ENCODE results near the gene COL13A1. TPM values are rescaled to one million over a fixed set of nuclear protein-coding genes. Genes with fewer than 3 reads are reported as not detected.

COL13A1 gene
- total RNA-seq, 1 donor from 2014 or later, result 0.43 TPM

DNA sequence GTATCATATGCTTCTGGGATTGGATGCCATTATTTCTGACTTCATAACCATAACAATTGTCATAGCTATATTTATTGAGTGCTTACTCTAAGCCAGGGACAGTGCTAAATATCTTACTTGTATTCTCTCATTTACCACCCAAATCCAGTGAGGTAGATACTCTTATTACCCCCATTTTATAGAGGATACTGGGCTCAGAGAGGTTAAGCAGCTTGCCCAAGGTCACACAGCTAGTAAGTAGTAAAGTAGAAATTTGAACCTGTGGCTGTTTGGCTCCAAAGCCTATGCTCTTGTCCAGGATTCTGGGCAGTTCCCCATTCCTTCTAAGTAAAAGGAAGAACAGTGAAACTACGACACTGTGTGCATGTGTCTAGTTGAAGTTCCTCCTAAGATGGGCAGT lies 56.5 kb downstream of the COL13A1 start:
- Mint-ChIP-seq H3K9me3 (ENCODE audit: low read depth) (no peaks in the 10 kb centered on the region), H3K4me1 (ENCODE audit: low read depth) (peaks cover 8% of the 10 kb centered on the region), H3K36me3 (ENCODE audit: insufficient read depth) (no peaks in the 10 kb centered on the region), H3K27me3 (peaks cover 19% of the 10 kb centered on the region), H3K4me3 (ENCODE audit: low read depth) (no peak overlapping the region), H3K27ac (no peak overlapping the region)
- TF ChIP-seq, protein P1, sequence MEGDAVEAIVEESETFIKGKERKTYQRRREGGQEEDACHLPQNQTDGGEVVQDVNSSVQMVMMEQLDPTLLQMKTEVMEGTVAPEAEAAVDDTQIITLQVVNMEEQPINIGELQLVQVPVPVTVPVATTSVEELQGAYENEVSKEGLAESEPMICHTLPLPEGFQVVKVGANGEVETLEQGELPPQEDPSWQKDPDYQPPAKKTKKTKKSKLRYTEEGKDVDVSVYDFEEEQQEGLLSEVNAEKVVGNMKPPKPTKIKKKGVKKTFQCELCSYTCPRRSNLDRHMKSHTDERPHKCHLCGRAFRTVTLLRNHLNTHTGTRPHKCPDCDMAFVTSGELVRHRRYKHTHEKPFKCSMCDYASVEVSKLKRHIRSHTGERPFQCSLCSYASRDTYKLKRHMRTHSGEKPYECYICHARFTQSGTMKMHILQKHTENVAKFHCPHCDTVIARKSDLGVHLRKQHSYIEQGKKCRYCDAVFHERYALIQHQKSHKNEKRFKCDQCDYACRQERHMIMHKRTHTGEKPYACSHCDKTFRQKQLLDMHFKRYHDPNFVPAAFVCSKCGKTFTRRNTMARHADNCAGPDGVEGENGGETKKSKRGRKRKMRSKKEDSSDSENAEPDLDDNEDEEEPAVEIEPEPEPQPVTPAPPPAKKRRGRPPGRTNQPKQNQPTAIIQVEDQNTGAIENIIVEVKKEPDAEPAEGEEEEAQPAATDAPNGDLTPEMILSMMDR (IDR thresholded peaks at IDR 0.05; ENCODE audit: unreplicated experiment), result no peak
- no peak for DNase-seq (ENCODE audit: low spot score, unreplicated experiment)

DNA sequence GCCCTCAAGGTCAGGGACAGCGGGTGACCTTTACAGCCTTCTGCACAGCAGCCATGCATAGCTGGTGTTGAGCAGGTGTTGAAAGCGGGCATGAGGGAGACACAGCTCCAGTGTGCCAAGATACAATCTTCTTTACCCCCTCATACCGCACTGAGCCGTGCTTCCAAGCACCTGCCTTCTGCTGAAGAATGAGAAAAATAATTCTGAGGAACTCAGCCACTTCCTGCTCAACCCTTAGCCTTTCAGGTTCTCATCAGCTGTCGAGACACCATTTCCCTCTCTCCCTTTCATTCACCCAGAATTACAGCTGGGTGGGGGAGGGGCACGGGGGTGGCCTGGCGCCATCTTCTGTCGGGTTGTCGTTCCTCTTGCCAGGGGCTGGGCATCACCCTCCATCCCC lies 58.6 kb downstream of the COL13A1 start:
- Mint-ChIP-seq H3K27ac (no peak overlapping the region), H3K4me1 (ENCODE audit: low read depth) (peaks cover 8% of the 10 kb centered on the region), H3K27me3 (peaks cover 19% of the 10 kb centered on the region), H3K36me3 (ENCODE audit: insufficient read depth) (no peaks in the 10 kb centered on the region), H3K9me3 (ENCODE audit: low read depth) (no peaks in the 10 kb centered on the region), H3K4me3 (ENCODE audit: low read depth) (no peak overlapping the region)
- no peak for DNase-seq (ENCODE audit: low spot score, unreplicated experiment)
- TF ChIP-seq, protein P1 (IDR thresholded peaks at IDR 0.05; ENCODE audit: unreplicated experiment), result no peak

DNA sequence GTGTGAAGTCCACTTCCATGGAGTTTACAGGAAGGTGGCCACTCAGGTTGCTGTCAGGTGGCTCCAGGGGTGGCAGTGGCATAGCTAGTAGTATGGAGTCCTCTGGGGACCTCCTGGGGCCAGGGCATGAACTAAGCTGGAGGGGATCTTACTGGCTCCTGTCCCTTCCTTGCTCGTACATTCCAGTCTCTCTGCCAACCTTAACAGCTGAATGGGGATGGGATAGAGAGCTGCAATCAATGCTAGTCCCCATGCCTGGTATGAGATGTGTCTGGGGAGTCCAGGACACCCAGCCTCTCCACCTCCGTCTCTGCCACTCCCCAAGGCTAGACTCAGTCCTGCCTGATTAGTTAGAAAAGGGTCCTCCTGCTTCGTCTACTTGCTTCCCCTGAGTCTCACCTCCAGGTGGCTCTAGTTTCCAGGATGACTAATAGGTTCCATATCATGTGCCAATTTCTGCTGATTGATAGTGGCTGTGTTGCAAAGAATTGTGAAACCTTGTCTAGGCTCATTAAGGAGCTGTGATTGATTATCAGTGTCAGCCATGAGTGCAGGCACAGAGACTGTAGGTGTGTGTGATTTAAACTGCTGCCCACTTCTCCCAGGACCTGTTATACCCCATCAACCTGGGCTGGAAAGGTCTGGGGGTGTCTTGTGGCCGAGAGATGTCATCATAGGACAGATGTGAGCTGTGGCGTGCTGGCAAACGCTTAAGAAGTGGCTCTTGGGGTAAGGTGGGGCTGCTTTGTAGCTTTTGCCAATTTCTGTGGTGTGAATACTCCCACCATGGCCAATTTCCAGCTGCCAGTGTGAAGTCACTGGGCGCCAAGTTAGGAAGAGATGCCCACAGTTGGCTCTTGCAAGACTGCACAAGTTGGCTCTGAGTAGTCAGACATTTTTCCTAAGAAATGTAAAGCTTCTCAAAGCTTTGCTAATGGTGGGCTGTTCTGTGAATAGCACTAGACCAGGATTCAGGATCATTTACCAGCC lies 59.8 kb downstream of the COL13A1 start:
- DNase-seq (ENCODE audit: low spot score, unreplicated experiment), result no peak
- TF ChIP-seq, protein P1 (IDR thresholded peaks at IDR 0.05; ENCODE audit: unreplicated experiment), result peak; percentile 39
- H3K27ac Mint-ChIP-seq, result no peak overlapping the region
- H3K27me3 Mint-ChIP-seq, result peaks cover 22% of the 10 kb centered on the region
- H3K4me3 Mint-ChIP-seq (ENCODE audit: low read depth), result no peak overlapping the region
- no peaks in the 10 kb centered on the region for H3K36me3 Mint-ChIP-seq (ENCODE audit: insufficient read depth)
- H3K4me1 Mint-ChIP-seq (ENCODE audit: low read depth), result peaks cover 10% of the 10 kb centered on the region
- no peaks in the 10 kb centered on the region for H3K9me3 Mint-ChIP-seq (ENCODE audit: low read depth)

DNA sequence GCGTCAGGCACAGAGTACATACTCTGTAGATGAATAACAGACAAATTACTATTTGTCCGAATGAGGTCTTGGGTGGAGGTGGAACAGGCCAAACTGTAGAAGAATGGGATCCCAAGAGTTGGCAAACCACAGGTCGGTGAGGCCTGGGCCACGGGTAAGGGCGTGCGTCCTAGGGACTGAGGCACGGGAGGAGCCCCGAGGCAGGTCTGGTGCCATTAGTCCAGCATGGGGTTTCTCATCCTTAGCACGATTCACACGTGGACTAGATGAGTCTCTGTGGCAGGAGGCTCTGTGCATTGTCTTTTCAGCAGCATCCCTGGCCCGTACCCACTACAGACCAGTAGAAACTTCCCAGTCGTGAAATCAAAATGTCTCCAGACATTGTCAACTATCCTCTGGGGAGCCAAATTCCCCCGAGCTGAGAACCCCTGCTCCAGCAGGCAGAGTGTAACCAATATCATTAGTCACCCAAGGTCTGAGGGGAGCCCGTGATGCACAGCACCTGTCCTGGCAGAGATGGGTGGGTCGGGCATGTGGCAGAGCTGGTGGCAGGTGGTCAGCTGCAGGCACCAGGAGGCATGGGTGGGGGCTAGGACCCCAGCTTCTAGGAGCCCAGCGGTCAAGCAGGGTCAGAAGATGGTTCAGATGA lies 61.3 kb downstream of the COL13A1 start:
- Mint-ChIP-seq H3K27ac (no peak overlapping the region), H3K9me3 (ENCODE audit: low read depth) (no peaks in the 10 kb centered on the region), H3K4me3 (ENCODE audit: low read depth) (no peak overlapping the region), H3K36me3 (ENCODE audit: insufficient read depth) (no peaks in the 10 kb centered on the region), H3K27me3 (peaks cover 28% of the 10 kb centered on the region), H3K4me1 (ENCODE audit: low read depth) (peaks cover 13% of the 10 kb centered on the region)
- TF ChIP-seq, protein P1 (IDR thresholded peaks at IDR 0.05; ENCODE audit: unreplicated experiment), result no peak
- DNase-seq (ENCODE audit: low spot score, unreplicated experiment), result no peak

DNA sequence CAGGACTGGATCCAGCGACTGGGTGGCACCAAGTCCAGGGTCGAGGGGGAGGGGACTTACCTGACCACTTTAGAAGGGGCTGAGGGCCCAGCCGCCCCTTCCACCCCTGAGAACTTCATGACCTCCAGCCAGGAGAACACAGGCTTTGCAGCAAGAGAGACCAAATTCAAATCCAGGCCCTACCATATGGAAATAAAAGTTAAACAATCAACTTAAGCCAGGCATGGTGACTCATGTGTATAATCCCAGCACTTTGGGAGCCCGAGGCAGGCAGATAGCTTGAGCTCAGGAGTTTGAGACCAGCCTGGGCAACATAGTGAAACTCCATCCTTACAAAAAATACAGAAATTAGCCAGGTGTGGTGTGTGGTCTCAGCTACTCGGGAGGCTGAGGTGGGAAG lies 61.9 kb downstream of the COL13A1 start:
- Mint-ChIP-seq H3K4me3 (ENCODE audit: low read depth) (no peak overlapping the region), H3K9me3 (ENCODE audit: low read depth) (no peaks in the 10 kb centered on the region), H3K4me1 (ENCODE audit: low read depth) (peaks cover 13% of the 10 kb centered on the region), H3K27me3 (peaks cover 31% of the 10 kb centered on the region), H3K36me3 (ENCODE audit: insufficient read depth) (no peaks in the 10 kb centered on the region), H3K27ac (no peak overlapping the region)
- TF ChIP-seq, protein P1 (IDR thresholded peaks at IDR 0.05; ENCODE audit: unreplicated experiment), result no peak
- DNase-seq (ENCODE audit: low spot score, unreplicated experiment), result no peak

All from progenitor cell of endocrine pancreas (in vitro differentiated cells).